Peyer's patch (tissue), 4 donors: Measurements from ENCODE around the gene STMN3.

Experiments
- POLR2A ChIP-seq, 2 donors: fragments of 450-650 bp; IDR thresholded peaks; one replicate each; pipeline ENCODE4 v1.5.1; 2017; ENCODE audit warnings: antibody characterized with exemption in 2 of 2, mild to moderate bottlenecking in 2 of 2, moderate library complexity in 2 of 2
- TF ChIP-seq, protein P1 (sequence below), 6 experiments: fragments of 450-650 bp in 4 of 6; fragments of 200-600 bp in 2 of 6; sonication (generic) in 1 of 6; IDR thresholded peaks; one replicate each; pipeline ENCODE4 v1.5.1; 2017 to 2019; ENCODE audit warnings: antibody characterized with exemption in 6 of 6, mild to moderate bottlenecking in 3 of 6, moderate library complexity in 1 of 6

DNA sequence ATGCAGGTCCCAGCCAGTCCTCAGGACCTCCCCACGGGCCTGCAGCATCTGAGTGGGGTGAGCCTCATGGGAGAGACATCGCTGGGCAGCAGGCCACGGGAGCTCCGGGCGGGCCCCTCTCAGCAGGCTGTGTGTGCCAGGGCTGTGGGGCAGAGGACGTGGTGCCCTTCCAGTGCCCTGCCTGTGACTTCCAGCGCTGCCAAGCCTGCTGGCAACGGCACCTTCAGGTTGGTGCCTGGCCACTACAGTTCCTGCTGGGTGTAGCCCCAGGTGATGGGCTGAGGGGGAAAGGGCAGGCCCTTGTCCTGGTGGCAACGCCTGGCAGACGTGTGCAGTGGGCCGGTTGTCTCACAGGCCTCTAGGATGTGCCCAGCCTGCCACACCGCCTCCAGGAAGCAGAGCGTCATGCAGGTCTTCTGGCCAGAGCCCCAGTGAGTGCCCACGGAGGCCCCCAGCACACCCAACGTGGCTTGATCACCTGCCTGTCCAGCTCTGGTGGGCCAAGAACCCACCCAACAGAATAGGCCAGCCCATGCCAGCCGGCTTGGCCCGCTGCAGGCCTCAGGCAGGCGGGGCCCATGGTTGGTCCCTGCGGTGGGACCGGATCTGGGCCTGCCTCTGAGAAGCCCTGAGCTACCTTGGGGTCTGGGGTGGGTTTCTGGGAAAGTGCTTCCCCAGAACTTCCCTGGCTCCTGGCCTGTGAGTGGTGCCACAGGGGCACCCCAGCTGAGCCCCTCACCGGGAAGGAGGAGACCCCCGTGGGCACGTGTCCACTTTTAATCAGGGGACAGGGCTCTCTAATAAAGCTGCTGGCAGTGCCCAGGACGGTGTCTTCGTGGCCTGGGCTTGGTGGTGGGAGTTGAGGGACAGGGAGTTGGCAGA lies 42.4 kb upstream of the STMN3 start:
- TF ChIP-seq, protein P1, sequence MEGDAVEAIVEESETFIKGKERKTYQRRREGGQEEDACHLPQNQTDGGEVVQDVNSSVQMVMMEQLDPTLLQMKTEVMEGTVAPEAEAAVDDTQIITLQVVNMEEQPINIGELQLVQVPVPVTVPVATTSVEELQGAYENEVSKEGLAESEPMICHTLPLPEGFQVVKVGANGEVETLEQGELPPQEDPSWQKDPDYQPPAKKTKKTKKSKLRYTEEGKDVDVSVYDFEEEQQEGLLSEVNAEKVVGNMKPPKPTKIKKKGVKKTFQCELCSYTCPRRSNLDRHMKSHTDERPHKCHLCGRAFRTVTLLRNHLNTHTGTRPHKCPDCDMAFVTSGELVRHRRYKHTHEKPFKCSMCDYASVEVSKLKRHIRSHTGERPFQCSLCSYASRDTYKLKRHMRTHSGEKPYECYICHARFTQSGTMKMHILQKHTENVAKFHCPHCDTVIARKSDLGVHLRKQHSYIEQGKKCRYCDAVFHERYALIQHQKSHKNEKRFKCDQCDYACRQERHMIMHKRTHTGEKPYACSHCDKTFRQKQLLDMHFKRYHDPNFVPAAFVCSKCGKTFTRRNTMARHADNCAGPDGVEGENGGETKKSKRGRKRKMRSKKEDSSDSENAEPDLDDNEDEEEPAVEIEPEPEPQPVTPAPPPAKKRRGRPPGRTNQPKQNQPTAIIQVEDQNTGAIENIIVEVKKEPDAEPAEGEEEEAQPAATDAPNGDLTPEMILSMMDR (IDR thresholded peaks at IDR 0.05): no peak
- TF ChIP-seq POLR2A (IDR thresholded peaks at IDR 0.05): no peak
